Measurements from ENCODE around the gene SPPL2C. TPM values are rescaled to one million over a fixed set of nuclear protein-coding genes. Genes with fewer than 3 reads are reported as not detected.

SPPL2C gene, protein sequence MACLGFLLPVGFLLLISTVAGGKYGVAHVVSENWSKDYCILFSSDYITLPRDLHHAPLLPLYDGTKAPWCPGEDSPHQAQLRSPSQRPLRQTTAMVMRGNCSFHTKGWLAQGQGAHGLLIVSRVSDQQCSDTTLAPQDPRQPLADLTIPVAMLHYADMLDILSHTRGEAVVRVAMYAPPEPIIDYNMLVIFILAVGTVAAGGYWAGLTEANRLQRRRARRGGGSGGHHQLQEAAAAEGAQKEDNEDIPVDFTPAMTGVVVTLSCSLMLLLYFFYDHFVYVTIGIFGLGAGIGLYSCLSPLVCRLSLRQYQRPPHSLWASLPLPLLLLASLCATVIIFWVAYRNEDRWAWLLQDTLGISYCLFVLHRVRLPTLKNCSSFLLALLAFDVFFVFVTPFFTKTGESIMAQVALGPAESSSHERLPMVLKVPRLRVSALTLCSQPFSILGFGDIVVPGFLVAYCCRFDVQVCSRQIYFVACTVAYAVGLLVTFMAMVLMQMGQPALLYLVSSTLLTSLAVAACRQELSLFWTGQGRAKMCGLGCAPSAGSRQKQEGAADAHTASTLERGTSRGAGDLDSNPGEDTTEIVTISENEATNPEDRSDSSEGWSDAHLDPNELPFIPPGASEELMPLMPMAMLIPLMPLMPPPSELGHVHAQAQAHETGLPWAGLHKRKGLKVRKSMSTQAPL
- polyA plus RNA-seq (2013, experiment 1 of 2; ENCODE audit: insufficient read length) = not detected
- polyA plus RNA-seq (2013, experiment 2 of 2; ENCODE audit: insufficient read length) = not detected

GRCh38 chr17:45844695-45845375 is at the start of gene SPPL2C:
TSS of gene SPPL2C (plus strand) at chr17:45844881. CDS start at chr17:45844907, 26 bp downstream.
- DNase-seq = no peak

- no peak for DNase-seq
These were observed 43.9 kb upstream of the SPPL2C start for GRCh38 chr17:45800816-45801215.

GRCh38 chr17:45801421-45801820 is 43.3 kb upstream of the SPPL2C start:
- no peak for DNase-seq

DNA sequence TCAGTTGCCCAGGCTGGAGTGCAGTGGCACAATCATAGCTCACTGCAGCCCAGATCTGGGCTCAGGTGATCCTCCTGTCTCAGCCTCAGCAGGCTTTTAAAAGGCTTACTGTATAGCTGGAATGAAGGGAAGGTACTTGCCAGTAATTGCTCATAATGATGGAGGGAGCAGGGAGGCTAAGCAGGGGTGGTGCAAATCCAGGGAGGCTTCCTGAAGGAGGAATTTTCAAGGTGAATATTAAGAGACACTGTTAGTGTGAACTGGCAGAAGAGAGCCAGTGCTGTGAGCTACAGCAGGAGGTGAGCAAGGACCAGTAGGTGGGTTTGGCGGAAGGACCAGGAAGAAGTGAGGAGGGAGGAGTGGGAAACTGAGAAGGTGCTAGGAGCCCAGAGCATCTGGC is 35.8 kb upstream of the SPPL2C start:
- DNase-seq = no peak

- no peak for DNase-seq
These were observed 35.2 kb upstream of the SPPL2C start for GRCh38 chr17:45809499-45809898.

DNA sequence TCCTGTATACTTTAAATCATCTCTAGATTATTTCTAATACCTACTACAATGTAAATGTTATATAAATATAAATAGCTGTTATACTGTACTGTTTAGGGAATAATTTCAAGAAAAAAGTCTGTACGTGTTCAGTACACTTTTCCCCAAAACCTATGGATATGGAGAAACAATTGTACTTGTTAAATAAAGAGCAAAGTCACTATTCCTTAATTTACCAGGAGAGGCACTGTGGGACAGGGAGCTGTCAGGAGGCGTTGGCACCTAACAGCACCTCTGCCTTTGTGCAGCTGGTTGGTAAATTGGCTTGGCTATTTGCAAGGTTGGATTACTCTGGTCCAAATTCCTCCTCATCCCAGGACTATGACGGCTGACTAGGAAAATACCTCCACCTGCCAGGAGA is 32.6 kb upstream of the SPPL2C start:
- no peak for DNase-seq

GRCh38 chr17:45813048-45813725 is 31.5 kb upstream of the SPPL2C start:
- peak; percentile 4 for DNase-seq

- no peak for DNase-seq
These were observed 29.8 kb upstream of the SPPL2C start for GRCh38 chr17:45814622-45815606.

DNA sequence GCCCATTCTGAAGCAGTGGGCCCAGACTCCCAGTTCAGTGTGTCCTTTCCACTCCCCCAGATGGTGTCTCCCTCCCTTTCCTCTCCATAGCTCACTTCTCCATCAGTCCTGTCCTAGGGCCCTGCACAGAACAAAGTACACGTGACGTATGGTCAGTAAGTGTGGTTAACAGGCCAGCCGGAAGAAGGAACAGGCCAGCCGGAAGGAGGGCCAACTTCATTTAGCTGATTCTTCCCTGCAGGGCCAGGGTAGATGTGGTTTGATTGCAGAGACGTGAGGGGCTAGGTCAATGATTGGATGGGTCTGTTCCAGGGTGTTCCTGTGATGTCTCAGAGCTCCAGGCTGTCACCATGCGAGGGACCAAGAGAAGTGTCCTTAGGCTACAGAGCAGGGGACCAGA is 28.9 kb upstream of the SPPL2C start:
- no peak for DNase-seq

- DNase-seq = no peak
These were observed 26.6 kb upstream of the SPPL2C start for GRCh38 chr17:45818041-45818440.

DNA sequence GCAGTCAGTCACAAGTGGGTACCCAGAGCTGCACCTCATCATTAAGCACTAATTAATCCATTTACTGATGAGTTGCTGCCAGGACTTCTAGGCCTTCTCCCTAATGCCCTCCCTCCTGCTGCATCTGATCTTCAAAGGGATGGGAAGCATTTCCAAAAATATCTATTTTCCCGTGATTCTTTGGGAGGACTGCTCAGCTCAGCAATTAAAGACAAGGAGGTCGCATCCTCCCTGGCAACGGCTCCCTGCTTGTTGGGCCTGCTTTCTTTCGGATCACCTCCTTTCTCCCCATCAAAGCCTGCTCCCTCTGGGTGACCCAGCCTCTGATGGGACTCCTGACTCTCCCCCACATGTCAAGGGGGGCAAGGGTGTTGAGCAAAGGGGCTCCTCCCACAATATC is 26.0 kb upstream of the SPPL2C start:
- no peak for DNase-seq

- DNase-seq = no peak
These were observed 25.0 kb upstream of the SPPL2C start for GRCh38 chr17:45819632-45820031.

DNA sequence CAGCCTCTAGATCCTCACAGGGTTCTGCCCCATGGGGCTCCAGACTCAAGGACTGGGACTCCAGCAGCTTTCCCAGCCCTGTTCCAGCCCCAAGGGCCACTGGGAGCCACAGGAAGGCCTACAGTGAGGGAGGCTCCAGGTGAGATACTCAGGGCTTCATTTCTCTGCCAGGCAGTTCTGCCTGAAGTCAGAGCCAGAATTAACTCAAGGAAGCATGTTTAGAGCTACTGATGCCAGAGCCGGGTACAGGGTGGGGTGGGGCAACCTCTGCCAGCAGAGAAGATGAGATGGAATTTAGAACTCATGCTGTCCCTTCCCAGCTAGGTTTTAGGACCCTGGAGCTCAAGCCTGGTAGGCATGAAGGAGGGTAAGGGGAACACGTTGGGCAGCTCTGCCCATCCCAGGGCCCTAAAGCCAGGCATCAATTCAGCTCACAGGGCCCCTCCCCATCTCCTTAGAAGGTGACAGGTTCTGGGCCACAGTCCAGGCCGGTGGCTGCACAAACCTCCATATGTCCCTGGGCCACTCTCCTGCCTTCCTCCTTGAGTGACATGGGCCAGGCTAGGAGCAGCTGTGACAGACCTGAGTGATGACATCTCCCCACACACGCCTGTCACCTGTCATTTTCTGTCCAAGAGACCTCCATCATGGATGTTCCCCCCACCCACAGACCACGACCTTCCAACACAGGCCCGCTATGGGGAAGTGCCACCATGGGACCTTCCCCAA is 24.5 kb upstream of the SPPL2C start:
- no peak for DNase-seq

GRCh38 chr17:45821147-45821546 is 23.5 kb upstream of the SPPL2C start:
- no peak for DNase-seq

GRCh38 chr17:45823598-45823997 is 21.1 kb upstream of the SPPL2C start:
- no peak for DNase-seq

- no peak for DNase-seq
These were observed 20.2 kb upstream of the SPPL2C start for GRCh38 chr17:45824475-45824874.

GRCh38 chr17:45824901-45825492 is 19.7 kb upstream of the SPPL2C start:
- DNase-seq = no peak

DNA sequence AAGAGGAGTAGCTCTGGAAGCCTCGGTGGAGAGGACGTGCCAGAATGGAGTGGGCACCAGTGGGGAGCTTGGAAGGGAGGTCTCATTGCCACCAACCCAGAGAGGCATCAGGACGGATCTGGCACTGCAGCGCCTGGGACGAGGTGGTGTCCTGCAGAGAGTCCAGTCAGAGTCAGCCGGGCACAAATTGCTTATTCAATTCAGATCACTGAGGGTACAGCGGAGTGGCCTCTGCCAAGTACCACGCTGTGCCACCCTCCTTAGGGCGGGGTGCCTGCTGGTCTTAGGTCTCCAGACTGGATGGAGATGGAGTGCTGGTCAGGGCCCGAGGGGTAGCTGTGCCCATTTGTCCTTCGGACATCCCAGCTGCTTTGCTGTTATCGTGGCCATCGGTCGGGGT is 18.9 kb upstream of the SPPL2C start:
- DNase-seq = no peak

GRCh38 chr17:45826919-45827588 is 17.6 kb upstream of the SPPL2C start:
- DNase-seq = no peak

DNA sequence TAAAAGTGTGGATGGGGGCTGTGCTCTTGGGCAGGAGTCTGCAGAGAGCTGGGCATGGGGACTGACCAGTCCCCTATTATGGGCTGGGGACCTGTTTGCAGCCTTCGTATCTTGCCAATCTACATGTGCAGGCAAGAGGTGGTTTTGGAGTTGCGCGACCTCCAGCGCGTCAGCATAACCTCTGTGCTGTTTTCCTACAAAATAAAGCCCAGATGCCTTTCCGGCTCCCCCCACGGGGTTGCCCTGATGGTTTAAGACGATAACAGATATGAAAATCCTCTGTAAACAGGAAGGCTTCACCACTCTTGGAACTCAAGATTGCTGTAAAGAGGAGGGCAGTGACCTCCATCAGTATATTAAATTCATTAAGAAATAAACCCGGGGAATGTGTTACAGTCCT is 16.5 kb upstream of the SPPL2C start:
- DNase-seq = no peak
